ENCODE data around the gene SLC15A3.
"Not testable (repeated sequence)": the region's sequence is repeated elsewhere in the genome, so short reads cannot be mapped to it uniquely, and the experiment has no call there.

The SLC15A3 gene

GRCh38 chr11:60912851-60913528, 39.0 kb downstream of the SLC15A3 start:
- no peak for DNase-seq

GRCh38 chr11:60912223-60912850, 39.6 kb downstream of the SLC15A3 start:
- peak; percentile 54 for DNase-seq

GRCh38 chr11:60910711-60911380, 41.1 kb downstream of the SLC15A3 start:
- no peak for DNase-seq

GRCh38 chr11:60910281-60910687, 41.7 kb downstream of the SLC15A3 start:
- no peak for DNase-seq

- not testable (repeated sequence) for DNase-seq
Measured at GRCh38 chr11:60909680-60910280, 42.2 kb downstream of the SLC15A3 start.

GRCh38 chr11:60908803-60909202, 43.2 kb downstream of the SLC15A3 start:
- no peak for DNase-seq

GRCh38 chr11:60906132-60906972, 45.6 kb downstream of the SLC15A3 start, which contains the start of gene PRPF19:
Gene PRPF19, minus strand, starts transcription at chr11:60906585. Its CDS starts 203 bp downstream, at chr11:60906382.
- peak; percentile 97 for DNase-seq

- DNase-seq, result peak; percentile 51
Measured at GRCh38 chr11:60905551-60906113, 46.3 kb downstream of the SLC15A3 start.

- no peak for DNase-seq
Measured at GRCh38 chr11:60905047-60905446, 46.9 kb downstream of the SLC15A3 start.

GRCh38 chr11:60902625-60903024, 49.4 kb downstream of the SLC15A3 start:
- DNase-seq, result no peak

GRCh38 chr11:60900673-60901404, 51.1 kb downstream of the SLC15A3 start:
- DNase-seq, result no peak

GRCh38 chr11:60899977-60900376, 52.0 kb downstream of the SLC15A3 start:
- DNase-seq, result no peak

GRCh38 chr11:60899046-60899936, 52.7 kb downstream of the SLC15A3 start:
- peak; percentile 24 for DNase-seq

- no peak for DNase-seq
Measured at GRCh38 chr11:60897496-60897895, 54.5 kb downstream of the SLC15A3 start.

- no peak for DNase-seq
Measured at GRCh38 chr11:60895687-60896086, 56.3 kb downstream of the SLC15A3 start.

GRCh38 chr11:60891103-60891741, 60.8 kb downstream of the SLC15A3 start:
- no peak for DNase-seq

GRCh38 chr11:60890696-60891095, 61.3 kb downstream of the SLC15A3 start:
- DNase-seq, result no peak

- no peak for DNase-seq
Measured at GRCh38 chr11:60889869-60890311, 62.1 kb downstream of the SLC15A3 start.

- DNase-seq, result peak; percentile 38
Measured at GRCh38 chr11:60887556-60887955, 64.4 kb downstream of the SLC15A3 start.

All from CD4-positive, alpha-beta T cell treated with Interleukin-17A for 4 hours (primary cell).